Epidermal melanocyte (primary cell): Measurements from ENCODE around the gene UBXN4.
"Not testable (repeated sequence)": the region's sequence is repeated elsewhere in the genome, so short reads cannot be mapped to it uniquely, and the experiment has no call there.

ENCODE experiments used
- DNase-seq: peaks from one replicate; pipeline ENCODE4 v3.0.0; 2011; ENCODE audit warnings: low spot score; ENCODE audit not compliant: insufficient read length

The UBXN4 gene

DNA sequence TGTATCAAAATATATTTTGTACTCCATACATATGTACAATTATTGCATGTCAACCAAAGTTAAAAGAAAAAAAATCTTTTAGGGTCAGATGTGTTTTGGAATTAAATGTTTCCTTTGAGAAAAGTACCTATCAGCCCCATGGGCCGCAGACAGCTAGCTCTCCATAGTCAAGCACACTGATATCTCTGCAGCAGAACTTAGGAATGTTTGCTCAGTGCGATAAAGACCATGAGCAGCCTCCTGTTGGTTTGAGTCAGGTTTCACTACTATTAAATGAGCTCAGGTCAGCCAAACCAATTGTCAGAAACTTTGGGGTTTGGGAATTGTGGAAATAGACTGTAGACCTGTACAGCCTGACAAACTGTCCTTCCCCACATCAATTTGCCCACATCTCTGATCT lies 61.6 kb downstream of the UBXN4 start:
- DNase-seq, result no peak

DNA sequence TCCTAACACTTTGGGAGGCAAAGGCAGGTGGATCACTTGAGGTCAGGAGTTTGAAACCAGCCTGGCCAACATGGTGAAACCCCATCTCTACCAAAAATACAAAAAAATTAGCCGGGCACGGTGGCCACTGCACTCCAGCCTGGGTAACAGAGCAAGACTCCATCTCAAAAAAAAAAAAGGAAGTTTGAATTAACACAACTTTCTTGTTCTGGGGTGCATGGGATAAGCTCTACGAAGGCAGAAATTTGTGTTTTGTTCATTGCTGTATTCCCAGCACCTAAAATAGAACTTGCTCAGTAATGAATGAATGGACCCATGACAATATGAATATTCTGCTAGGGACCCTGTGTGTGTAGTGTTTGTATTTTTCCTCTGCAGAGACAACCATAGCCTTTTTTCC lies 66.2 kb downstream of the UBXN4 start:
- not testable (repeated sequence) for DNase-seq

DNA sequence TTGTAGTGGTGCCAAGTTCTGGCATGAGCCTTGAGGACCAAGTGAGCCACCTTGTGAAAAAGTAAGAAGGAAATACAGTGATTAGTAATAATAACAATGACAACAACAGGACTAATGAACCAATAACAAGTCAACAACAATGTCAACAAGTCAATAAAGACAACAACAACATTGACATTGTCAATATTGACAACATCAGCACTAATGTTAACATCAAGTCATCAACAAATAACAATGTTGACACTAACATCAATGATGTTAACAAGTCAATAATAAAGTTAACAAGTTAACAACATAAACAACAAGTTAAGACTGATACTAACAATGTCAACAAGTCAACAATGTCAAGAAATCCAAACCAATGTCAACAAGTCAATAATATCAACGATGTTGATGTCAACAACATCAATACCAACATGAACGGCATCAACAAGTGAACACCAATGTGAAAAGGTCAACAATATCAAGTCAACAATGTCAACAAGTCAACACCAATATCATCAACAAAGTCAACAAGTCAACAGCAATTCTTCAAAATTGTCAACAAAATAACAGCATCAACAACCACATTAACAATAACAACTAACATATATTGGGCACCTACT lies 71.4 kb downstream of the UBXN4 start:
- DNase-seq, result no peak

DNA sequence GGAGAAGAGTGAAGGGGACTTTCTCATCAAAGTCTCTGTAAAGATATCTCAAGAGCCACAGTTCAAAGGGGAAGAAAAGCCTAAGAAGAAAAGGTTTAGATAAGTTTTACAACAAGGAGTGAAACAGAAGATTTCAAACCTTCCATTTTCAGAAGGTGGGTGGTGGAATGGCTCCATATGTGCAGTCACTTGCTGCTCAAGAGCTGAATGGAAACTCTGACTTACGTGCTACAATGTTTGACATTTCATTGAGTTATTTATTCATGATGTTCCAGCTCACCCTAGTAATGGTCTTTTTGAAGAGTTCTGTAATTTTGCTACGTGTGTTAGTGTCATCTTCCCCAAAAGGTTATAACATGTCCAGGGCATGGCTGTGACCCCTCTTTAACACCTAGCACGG lies 73.6 kb downstream of the UBXN4 start:
- DNase-seq, result no peak

DNA sequence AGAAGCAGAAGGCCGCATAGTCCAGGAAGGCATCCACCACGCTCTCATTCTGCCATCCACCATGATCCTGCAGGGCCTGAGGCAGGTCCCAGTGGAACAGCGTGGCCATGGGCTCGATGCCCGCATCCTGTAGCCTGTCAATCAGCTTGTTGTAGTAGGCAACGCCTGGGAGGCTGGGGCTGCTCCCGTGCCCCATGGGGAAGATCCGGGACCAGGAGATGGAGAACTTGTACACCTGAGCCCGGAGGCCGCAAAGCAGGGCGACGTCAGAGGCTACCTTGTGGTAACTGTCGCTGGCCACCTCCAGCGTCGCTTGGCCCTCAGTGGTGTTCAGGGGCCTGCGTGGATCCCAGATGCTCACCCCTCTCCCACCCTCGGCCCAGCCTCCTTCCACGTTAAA lies 75.8 kb downstream of the UBXN4 start:
- DNase-seq, result no peak

DNA sequence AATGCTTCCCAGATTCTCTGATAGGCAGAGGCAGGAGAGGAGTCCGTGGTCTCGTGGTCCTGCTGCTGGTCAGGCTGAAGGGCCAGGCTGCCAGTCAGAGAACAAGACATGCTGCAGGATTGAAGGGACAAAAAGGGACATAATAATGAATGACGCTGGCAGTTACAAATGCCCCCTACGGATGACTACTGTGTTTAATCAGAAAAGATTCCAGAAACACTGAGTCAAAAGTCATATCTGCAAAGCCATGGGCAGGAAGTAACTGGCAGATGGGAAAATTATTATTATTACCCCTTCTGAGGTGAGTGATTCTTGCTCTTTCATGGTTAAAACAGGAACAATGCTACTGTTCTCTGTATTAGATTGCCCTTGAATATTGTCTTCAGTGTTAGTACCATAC lies 76.3 kb downstream of the UBXN4 start:
- no peak for DNase-seq

DNA sequence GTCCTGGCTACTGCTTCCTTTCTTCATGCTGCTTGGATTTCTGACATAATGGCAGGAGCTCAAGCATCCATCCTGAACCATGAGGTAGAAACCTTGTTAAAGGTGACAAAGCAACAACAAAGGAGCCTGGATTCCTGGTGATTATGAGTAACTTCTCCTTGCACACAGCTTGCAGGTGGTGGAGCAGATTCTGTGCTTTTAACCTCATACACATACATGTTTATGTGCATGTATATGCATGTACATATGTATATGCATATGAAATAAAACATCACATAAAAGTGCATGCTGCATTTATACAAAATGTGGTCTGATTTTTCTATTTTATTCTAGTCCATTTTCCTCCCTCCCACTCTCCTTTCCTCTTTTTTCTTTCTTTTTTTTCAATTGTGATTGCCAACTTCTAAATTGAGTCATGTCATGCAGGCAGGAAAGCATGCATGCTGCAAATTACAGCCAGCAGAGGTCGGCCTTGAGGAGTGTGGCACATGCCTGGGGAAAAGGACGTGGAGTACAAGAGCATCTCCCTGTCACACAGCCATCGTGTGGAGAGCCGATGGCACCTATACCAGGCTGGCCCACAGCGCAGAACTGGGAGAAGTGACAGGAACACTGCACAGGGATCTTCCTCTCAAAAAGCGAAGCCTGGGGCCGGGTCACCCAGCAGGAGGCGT lies 77.4 kb downstream of the UBXN4 start:
- DNase-seq, result no peak

DNA sequence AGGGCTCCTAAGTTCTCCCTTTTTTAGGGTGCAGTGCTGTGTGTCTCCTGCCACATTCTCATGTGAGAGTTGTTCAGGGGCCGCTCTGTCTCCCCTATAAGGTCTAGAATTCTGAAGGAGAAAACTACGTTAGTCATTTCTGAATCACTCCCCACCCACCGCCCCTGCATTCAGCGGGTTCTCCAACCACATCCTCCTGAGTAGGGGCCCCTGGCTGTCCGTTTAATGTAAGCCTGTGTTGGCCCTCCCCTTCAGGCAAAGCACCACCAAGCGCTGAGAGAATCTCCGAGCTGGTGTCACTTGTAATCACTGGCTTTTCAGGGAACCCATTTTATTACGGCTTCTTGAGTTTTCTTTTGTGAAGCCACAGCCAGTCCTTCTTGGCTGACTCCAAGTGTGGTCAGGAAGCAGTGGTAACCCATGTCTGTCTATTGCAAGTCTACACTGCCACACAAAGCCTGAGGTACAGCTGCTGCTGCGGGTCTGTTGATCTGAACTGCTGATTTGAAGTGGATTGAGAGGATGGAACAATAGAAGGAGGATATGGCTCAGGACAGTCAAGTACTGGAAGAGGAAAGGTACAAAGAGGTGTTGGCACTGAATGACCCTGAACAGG lies 78.5 kb downstream of the UBXN4 start:
- no peak for DNase-seq

DNA sequence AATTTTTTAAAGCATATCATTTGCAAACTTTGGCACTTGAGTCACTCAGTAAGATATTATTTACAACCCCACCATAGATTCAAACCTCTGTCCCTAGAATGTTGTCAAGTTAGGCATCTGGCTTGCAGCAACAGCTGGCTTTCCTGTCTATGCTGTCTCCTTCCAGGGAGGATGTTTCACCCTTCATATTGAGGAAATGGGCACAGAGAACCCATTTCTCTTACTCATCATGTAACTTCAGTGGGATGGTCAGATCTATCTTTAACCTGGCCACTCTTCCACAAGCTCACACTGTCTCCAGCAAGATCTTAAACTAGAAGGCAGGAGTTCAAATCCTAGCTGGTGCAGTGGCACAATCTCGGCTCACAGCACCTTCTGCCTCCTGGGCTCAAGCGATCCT lies 79.5 kb downstream of the UBXN4 start:
- DNase-seq, result no peak

DNA sequence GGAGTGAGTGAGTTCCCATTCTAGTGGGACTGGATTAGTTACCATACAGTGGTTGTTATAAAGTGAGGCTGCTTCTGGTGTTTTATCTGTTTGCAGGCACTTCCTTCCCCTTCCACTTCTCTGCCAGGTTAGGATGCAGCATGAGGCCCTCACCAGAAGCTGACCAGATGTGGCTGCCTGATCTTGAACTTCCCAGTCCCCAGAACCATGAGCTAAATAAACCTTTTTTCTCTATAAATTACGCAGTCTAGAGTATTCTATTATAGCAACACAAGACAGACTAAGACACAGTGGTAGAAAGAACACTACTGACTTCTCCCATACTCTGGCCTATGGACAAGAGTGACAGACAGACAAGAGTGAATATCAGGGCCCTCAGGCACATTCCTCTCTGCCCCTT lies 81.2 kb downstream of the UBXN4 start:
- no peak for DNase-seq

DNA sequence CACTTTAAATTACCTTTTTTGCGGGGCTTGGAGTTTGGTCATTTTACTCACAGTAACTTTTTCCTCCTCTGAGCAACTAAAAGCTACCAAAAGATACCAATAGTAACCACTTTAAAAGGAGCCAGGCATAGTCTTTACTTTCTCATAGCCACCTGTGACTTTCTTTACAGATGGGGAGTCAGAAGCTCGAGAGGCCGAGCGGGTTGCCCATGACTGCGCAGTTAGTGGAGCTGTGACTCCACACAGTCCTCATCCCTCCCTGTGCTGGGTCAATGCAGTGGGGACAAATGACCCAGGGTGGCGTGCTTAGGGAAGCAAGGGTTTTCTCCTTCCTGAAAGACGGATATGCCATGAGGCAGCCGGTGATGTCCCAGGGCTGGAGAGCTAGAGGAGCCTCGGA lies 83.5 kb downstream of the UBXN4 start:
- DNase-seq, result no peak

DNA sequence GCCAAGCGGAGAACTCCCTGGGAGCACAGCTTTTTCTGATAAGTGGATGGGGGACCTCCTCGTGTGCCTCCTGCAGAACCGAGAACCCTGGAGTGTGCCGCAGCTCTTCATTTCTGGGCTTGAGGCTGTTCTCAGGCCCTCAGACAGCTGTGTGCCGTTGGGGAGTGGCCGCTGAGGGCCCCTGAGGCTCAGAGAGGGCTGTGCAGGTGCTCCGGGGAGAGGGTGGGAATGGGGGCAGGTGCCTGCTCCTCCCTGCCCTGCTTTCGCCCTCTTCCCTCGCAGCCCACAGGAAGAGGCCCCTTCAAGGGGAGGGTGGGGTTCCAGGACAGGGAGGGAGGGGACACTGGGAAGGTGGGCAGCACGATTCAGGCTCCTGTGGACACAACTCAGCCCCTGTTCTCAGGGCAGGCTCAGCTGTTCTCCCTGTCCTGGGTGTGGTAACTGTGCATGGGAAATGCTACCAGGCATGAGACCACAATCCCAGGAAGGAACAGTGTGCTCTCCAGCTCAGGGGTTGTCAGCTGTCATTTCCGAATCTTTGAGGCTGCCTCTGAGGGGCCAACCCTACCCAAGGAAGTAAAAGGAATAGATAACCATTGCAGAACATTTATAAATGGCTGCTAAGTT lies 84.0 kb downstream of the UBXN4 start:
- DNase-seq, result no peak

DNA sequence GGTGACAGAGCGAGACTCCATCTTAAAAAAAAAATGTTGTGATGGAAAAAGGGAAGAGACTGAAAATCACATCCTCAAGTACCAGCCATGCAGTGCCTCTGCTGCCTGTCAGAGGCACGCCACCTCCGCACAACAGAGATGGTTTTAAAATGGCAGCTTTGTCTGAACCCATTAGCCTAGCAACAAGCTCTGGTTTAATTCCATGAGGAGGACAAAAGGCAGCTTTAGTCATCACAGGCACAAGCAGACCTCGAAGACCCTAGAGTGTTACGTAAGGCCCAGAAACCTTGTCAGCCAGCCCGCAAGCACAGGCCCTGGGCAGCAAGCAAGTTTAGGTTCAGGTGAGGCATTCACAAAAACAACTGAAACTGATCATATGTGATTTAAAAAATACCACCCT lies 84.9 kb downstream of the UBXN4 start:
- DNase-seq, result no peak

DNA sequence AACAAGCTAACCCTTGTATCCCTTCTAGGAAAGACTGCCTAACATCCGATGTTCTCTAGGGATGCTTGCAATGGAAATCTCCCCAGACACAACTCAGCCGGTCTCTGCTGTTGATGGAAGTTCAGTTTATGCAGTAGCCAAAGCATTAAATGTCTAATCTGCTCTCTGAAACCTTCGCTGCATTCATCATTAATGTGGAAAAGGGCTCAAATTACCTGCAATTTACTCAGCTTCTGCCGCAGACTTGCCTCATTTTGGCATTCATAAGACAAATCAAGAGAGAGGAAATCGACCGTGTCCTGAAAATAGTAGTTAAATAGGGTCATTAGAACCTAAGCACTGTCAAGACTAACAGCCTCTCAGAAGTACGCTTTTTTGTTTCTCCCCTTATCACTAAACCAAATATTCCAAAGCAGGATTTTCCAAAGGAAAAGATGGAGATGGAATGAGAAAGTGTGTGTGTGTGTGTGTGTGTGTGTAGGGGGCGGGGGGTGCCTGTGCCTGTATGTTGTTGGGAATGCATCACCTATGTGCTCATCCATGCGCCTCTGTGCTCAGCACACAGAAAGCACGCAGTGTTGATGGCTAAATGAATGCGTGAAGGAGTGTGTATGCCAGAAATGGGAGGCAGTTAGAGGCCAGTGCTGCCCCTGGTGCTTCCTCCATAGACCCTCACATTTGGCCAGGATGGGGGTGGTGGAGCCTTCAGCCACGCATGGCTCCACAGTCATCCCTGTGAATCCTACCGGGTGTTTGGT lies 87.9 kb downstream of the UBXN4 start:
- no peak for DNase-seq

DNA sequence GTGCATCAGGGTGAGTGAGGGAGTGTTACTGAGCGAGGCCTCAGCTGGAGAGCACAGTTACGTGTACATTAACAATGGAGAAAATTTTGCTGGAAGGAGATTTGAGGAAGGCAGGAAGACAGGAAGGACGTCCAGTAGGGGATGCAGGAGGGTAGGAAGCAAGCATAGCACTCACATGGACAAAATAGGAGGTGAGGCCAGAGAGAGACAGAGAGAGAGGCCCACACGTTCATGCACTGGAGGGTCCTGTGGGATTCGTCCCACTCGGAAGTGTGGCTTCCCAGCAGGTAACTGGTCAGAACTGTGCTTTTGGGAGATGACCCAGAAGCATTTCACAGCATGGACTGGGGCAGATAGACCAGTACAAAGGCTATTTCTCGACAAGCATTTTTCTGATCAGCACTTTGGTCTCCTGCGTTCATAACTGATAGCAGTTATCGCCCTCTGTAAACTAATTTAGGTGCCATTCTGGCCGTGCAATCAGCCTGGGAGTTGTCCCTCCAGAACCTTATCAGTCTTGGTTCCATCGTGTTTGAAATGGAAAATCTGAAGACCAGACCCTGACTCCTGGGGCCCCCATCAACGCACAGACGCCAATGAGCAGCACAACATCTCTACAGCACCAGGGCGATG lies 89.6 kb downstream of the UBXN4 start:
- DNase-seq, result no peak

DNA sequence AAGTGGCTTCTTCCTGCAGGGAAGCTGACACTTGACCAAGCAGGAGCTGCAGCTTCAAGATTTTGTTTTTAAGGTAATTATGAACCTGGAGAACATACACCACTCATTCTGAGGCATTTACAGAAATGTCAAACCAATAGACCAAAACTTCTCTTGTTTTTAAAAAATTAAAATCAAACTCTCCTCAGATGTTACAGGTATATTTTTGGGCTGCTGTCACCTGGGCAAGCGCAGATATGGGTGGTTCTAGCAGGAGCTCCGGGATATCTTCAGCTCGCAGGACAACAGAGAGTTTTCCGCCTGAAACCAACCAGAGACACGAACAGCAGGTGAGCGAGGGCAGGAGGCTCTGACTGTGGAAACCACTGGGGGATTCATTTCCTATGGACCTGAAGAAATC lies 91.2 kb downstream of the UBXN4 start:
- DNase-seq, result no peak
